ENCODE results near the gene HIVEP1. TPM values are rescaled to one million over a fixed set of nuclear protein-coding genes. Genes with fewer than 3 reads are reported as not detected.

The HIVEP1 gene
- total and polyA plus RNA-seq, 2 of the 8 experiments (the other 6 are each of a cell fraction or from before 2014, with no cell fraction given), result 22.6 to 23.1 TPM

GRCh38 chr6:12034349-12034748, 22.2 kb downstream of the HIVEP1 start (continued):
- TF ChIP-seq CHD7 (IDR thresholded peaks at IDR 0.05; ENCODE audit: insufficient replicate concordance, low read length) (no peak), CBX8 (IDR thresholded peaks at IDR 0.05; ENCODE audit: borderline replicate concordance, low read depth, low read length) (no peak), HDAC6 (IDR thresholded peaks at IDR 0.05; ENCODE audit: low read depth, low read length) (no peak), TAF7 (optimal IDR thresholded peaks at IDR 0.05; ENCODE audit: borderline replicate concordance, low read depth, low read length) (no peak), SUZ12 (IDR thresholded peaks at IDR 0.05; ENCODE audit: low read length) (no peak), NRF1 (IDR thresholded peaks at IDR 0.05; ENCODE audit: low read depth, low read length) (no peak), CEBPB (IDR thresholded peaks at IDR 0.05; ENCODE audit: low read depth, low read length) (no peak), BACH1 (IDR thresholded peaks at IDR 0.05; ENCODE audit: low read length) (no peak), TAF1 (IDR thresholded peaks at IDR 0.05; ENCODE audit: low read depth, low read length) (no peak), POLR2A (IDR thresholded peaks at IDR 0.05; ENCODE audit: control extremely low read depth in 1 of 2, low read depth in 2 of 2, low read length in 2 of 2) (no peak), EGR1 (IDR thresholded peaks at IDR 0.05; ENCODE audit: borderline replicate concordance, low read depth, low read length) (no peak), JUN (IDR thresholded peaks at IDR 0.05; ENCODE audit: low read depth, low read length) (no peak)
